GM10847 (cell line): ENCODE data around the gene RRAD.

Experiments used
- POLR2A ChIP-seq: IDR thresholded peaks from 2 replicates; pipeline ENCODE4 v1.6.1; 2011; ENCODE audit not compliant: insufficient read length; ENCODE audit errors: extremely low read depth

The RRAD gene

GRCh38 chr16:66925322-66925840 lies at the start of gene RRAD:
TSS of gene RRAD (minus strand) at chr16:66925535. CDS start at chr16:66925179, 356 bp downstream.
- TF ChIP-seq POLR2A = no peak

- no peak for TF ChIP-seq POLR2A
Measured at GRCh38 chr16:66973716-66974115, 48.4 kb upstream of the RRAD start.

GRCh38 chr16:66972983-66973382 lies 47.6 kb upstream of the RRAD start:
- no peak for TF ChIP-seq POLR2A

- TF ChIP-seq POLR2A = no peak
Measured at GRCh38 chr16:66970775-66971720, 45.7 kb upstream of the RRAD start.

GRCh38 chr16:66968847-66969246 lies 43.5 kb upstream of the RRAD start:
- no peak for TF ChIP-seq POLR2A

GRCh38 chr16:66964049-66964448 lies 38.7 kb upstream of the RRAD start:
- no peak for TF ChIP-seq POLR2A

- no peak for TF ChIP-seq POLR2A
Measured at GRCh38 chr16:66961914-66962313, 36.6 kb upstream of the RRAD start.

GRCh38 chr16:66961065-66961744 lies 35.9 kb upstream of the RRAD start, which contains the start of gene CES3:
TSS of gene CES3 (plus strand) at chr16:66961266. CDS start at chr16:66961308, 42 bp downstream.
- no peak for TF ChIP-seq POLR2A

GRCh38 chr16:66960270-66960669 lies 34.9 kb upstream of the RRAD start:
- no peak for TF ChIP-seq POLR2A

- TF ChIP-seq POLR2A = no peak
Measured at GRCh38 chr16:66959704-66960161, 34.4 kb upstream of the RRAD start.

GRCh38 chr16:66958857-66959703 lies 33.7 kb upstream of the RRAD start:
- TF ChIP-seq POLR2A = no peak

GRCh38 chr16:66954097-66954659 lies 28.8 kb upstream of the RRAD start:
- TF ChIP-seq POLR2A = no peak

GRCh38 chr16:66953462-66954096 lies 28.2 kb upstream of the RRAD start:
- TF ChIP-seq POLR2A = no peak
